ENCODE measurements around the gene APBB2.
"Not testable (repeated sequence)": the region's sequence is repeated elsewhere in the genome, so short reads cannot be mapped to it uniquely, and the experiment has no call there.

Gene APBB2

GRCh38 chr4:40842725-40843423, 371.5 kb downstream of the APBB2 start:
- no peak for FAIRE-seq

- FAIRE-seq: no peak
These were observed 372.0 kb downstream of the APBB2 start for GRCh38 chr4:40842318-40842717.

- no peak for FAIRE-seq
These were observed 373.3 kb downstream of the APBB2 start for GRCh38 chr4:40840985-40841571.

DNA sequence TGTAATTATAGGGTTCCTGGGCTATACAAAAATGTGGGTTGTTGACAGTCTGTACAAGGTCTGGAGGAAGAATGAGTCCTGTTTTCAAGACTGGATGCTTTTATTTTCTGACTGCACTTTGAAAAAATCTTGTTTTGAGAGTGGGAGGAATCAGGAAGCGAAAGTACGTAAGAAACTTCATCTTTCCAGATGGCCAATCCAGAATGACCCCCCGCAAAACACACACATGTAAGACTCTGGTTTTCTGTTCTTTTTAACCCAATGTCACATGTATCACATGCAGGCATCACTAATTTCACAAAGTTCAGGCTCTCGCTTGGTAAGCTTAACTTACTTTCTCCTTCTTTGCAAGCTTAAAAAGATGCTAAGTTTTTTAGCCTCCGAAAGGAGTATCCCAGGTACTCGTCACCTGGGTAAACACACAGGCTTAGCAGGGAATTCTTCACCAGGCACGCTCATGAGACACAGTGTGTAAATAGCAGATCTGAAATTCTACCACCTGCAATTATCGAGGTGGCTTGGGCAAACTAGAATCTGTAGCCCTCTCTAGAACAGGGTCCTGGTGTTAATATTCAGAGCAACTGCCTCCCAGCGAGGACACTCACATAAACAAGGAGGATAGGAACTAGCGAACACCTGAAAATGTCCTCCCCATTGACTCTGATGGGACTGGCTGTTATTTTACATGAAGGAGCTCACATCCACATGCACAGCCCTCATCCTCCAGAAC, 373.9 kb downstream of the APBB2 start:
- no peak for FAIRE-seq

DNA sequence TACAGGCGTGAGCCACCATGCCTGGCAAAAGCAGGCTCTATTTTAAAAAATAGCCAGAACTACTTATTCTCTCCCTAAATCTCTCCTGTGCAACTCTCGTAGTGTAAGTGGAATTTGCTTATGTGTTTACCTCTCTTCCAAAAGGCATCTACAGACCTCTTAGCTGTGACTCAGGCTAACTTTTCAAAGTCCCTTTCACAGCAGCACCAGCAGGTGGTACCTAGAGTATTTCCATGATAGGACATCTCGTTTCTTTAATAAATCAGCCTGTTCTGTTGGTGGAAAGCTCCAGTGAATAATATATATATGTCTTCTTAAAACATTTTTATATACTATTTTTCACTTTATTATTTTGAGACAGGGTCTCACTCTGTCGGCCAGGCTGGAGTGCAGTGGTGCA, 375.6 kb downstream of the APBB2 start:
- FAIRE-seq: no peak

- no peak for FAIRE-seq
These were observed 377.1 kb downstream of the APBB2 start for GRCh38 chr4:40837094-40837870.

DNA sequence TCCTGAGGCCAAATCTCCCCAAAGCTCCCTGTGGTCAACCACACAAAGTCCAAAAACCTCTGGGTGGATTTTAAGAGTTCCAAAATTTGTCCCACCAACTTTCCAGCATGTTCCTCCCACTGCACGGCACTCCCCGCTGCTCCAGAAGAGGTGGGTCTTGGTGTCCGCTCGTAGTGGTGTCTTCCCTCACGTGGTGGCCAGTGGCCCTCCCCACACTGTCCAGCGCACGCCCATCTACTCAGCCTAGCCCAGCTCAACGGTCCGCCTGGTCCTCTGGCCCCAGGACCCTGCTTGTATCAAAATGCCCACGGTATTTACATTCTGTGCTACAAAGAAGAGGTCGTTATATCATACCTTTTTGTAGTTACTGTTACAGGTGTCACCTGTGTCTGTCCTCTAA, 381.1 kb downstream of the APBB2 start:
- FAIRE-seq: no peak

GRCh38 chr4:40832175-40832574, 382.2 kb downstream of the APBB2 start:
- FAIRE-seq: no peak

GRCh38 chr4:40831146-40831907, 383.0 kb downstream of the APBB2 start:
- FAIRE-seq: no peak

DNA sequence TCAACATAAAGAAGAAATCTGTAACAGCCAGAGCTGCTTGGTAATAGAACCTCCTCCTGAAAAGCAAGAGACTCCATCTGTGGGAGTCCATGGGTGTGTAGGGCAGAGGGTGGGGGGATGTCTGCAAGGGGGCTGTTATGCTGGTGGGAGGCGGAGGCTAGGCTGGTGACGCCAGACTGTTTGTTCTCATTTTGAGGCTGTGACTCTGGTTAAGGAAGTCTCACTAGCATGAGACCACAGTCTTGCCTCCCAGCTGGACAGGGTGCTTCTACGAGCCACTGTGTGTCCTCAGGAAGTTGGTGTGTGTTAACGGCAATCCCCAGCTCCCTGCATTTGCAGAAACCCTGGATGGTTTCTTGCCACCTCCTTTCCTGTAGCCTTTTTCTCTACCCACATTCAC, 384.8 kb downstream of the APBB2 start:
- FAIRE-seq: no peak

- no peak for FAIRE-seq
These were observed 385.7 kb downstream of the APBB2 start for GRCh38 chr4:40828661-40829060.

DNA sequence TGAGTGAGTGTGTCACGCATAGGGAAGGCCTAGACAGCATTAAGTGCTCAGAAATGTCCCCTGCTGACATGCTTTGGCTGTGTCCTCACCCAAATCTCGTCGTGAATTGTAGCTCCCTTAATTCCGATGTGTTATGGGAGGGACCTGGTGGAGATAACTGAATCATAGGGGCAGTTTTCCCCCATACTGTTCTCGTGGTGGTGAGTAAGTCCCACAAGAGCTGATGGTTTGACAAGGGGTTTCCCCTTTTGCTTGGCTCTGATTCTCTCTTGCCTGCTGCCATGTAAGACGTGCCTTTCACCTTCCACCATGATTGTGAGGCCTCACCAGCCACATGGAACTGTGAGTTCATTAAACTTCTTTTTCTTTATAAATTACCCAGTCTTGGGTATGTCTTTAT, 386.6 kb downstream of the APBB2 start:
- no peak for FAIRE-seq

DNA sequence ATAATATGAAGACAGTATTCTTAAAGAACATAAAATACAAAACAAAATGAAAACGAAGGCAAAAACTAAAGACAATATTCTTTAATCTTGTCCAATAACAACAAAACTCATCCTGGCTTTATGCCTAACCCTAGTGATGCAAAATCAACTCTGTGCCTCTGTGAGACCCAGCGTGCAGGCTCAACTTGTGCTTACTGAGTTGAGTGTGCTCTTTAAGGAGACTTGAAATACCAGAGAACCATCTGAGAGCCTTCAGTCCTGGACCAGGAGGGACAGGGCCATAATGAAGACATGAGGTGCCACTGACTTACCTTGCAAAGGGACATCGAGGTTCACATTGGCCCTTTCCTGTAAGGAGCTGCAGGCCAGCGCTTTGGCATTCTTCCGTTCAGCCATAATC, 387.5 kb downstream of the APBB2 start:
- no peak for FAIRE-seq

DNA sequence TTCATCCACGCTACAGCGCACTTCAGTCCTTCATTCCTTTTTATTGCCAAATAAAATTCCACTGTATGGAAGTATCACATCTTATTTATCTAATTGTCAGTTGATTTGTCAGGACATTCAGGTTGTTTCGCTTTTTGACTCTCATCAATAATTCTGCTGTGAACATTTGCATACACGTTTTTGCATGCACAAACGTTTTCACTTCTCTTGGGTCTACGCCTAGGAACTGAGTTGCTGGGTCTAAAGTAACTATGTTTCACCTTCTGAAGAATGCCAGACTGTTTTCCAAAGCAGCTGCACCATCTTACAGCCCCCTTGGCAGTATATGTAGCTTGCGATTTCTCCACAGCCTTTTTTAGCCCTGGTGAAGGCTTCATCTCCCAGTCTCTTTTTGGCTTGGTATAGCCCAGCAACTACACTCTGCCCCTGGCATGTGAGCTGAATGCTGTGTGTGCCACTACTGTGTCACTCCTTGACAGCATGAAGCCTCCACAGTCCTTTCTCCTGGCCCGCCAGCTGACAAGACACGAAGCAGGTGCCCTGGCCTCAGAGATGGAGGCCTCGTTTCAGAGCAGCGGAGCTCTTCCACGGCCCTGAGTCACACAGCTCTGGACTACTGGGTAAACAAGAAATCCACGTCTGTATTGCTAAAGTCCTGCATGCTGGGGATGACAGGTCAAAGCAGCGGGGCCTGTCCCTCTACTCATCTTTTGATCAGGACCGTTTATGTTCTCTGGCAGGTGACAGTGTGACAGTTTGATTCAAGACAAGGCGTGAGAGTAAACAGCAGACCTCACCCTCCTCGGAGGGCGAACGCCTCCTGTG, 389.1 kb downstream of the APBB2 start:
- FAIRE-seq: no peak

GRCh38 chr4:40822420-40823166, 391.7 kb downstream of the APBB2 start:
- FAIRE-seq: no peak

- FAIRE-seq: no peak
These were observed 394.2 kb downstream of the APBB2 start for GRCh38 chr4:40820101-40820500.

GRCh38 chr4:40817157-40817556, 397.2 kb downstream of the APBB2 start:
- not testable (repeated sequence) for FAIRE-seq

GRCh38 chr4:40812856-40813255, 401.5 kb downstream of the APBB2 start:
- FAIRE-seq: no peak

- no peak for FAIRE-seq
These were observed 402.0 kb downstream of the APBB2 start for GRCh38 chr4:40812386-40812785.

GRCh38 chr4:40811956-40812355, 402.4 kb downstream of the APBB2 start:
- FAIRE-seq: no peak

DNA sequence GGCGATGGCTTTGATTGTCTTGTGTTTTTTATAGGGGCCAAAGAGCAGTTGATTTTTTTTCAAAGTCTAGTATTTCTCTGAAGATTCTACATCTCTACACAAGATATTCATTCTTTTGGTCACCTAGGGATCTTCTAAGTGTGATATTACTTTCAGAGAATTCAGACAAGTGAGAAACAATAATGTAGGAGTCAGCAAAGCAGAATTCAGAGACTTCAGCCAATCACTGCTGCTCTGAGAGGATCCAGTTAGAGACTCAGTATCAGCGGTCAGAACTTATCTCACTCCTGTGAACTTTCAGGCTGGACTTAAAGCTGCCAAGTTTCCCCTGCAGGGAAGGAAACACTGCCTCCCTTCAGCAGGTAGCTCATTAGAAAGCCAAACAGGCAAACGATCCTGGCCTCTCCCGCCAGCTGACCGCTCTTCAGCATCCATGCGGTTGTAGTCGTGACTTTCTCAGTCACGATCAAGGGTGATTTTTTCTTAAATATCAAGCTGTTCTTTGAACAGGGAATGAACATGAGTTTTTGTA, 405.4 kb downstream of the APBB2 start:
- FAIRE-seq: no peak
